GM20000 (cell line): Measurements from ENCODE around the gene SAE1.
A peak's percentile ranks its signal among the peaks of the same experiment; 100 is the strongest.

Experiments
- DNase-seq: peaks from one replicate; pipeline ENCODE4 v3.0.0; 2012; ENCODE audit warnings: low spot score
- TF ChIP-seq, protein P1 (sequence below): IDR thresholded peaks from 2 replicates; pipeline ENCODE4 v1.5.1; 2012; ENCODE audit warnings: mild to moderate bottlenecking, control low read depth; ENCODE audit errors: extremely low read depth, missing control alignments

Gene SAE1

GRCh38 chr19:47227352-47228167, 96.9 kb downstream of the SAE1 start:
- DNase-seq = peak; percentile 89
- TF ChIP-seq, protein P1, sequence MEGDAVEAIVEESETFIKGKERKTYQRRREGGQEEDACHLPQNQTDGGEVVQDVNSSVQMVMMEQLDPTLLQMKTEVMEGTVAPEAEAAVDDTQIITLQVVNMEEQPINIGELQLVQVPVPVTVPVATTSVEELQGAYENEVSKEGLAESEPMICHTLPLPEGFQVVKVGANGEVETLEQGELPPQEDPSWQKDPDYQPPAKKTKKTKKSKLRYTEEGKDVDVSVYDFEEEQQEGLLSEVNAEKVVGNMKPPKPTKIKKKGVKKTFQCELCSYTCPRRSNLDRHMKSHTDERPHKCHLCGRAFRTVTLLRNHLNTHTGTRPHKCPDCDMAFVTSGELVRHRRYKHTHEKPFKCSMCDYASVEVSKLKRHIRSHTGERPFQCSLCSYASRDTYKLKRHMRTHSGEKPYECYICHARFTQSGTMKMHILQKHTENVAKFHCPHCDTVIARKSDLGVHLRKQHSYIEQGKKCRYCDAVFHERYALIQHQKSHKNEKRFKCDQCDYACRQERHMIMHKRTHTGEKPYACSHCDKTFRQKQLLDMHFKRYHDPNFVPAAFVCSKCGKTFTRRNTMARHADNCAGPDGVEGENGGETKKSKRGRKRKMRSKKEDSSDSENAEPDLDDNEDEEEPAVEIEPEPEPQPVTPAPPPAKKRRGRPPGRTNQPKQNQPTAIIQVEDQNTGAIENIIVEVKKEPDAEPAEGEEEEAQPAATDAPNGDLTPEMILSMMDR = no peak

DNA sequence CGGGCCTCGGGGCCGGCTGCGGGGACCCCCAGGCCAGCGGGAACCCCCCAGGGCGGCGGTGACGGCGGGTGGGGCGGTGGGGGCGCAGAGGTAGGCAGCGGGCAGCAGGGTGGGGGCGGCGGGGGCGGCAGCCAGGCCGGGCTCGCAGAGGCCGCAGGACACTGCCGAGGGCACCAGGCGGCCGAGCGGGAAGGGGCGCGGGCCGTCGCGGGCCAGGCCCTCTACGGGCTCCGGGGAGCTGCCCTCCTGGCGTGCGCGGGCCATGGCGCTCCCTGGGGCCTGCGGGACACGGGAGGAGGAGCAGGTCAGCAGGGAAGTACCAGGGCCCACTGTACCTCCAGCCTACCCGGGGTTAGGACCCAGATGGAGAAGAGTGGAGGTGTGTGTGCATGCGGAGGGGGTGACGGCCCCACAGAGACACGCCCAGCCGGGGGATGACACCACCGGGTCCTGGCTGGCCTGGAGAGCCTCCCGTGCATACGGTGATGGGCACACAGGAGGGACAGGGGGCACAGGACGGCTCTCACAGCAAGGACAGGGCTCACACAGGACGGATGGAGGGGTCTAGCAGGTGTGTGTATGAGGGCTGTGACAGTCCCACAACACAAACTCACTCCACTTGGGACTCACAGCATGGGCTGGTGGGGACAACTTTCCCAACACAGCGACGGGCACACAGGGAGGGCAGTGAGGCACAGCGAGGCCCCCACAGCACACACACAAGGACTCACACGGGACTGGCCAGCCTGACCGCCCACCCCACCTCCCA, 97.7 kb downstream of the SAE1 start:
- peak; percentile 72 for DNase-seq

DNA sequence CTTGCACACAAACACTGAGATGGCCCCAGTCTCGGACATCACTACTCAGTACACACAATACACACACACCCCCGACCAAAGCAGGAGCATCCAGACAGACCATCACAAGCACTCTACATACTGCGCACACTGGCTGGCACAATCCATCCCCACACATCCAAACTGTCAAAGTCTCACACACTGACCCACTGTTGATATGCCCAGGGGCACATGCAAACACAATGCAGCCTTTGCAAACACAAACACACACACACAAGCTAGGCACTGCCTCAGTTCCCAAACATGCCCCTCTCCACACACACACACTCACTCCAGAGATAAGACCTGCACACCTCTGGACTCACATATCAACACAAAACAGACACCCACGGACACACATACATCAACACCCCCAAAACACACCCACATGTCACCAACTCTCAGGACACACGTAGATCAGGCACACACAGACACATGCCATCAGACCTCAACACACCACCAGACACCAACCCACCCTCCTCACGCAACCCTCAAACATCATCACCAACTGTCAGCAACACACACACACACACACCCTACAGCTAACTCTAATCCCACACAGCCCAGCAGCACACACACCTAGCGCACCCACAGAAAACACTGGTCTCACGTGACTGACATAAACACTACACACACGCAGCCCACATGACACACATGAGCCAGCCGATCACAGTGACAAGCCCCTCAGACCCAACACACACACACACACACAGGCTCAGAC, 98.5 kb downstream of the SAE1 start:
- no peak for DNase-seq
- TF ChIP-seq, protein P1 = no peak

More for the DNA sequence above, 97.7 kb downstream of the SAE1 start:
- TF ChIP-seq, protein P1 = no peak

DNA sequence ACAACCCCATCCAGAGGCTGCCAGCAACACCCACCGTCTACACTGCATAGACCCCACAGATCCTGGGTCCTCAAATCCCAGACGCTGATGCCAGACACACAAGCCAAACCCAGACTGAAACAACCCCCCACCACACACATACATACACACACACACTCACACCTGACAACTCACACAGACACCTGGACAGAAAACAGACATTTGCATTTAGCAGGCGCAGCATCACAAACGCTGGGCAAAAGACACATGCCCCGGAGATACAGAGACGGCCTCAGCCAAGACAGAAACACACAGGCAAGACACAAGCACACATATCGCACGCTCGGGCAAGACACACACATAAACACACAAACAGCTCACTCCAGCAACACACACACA, 99.0 kb downstream of the SAE1 start:
- no peak for DNase-seq
- TF ChIP-seq, protein P1 = no peak

DNA sequence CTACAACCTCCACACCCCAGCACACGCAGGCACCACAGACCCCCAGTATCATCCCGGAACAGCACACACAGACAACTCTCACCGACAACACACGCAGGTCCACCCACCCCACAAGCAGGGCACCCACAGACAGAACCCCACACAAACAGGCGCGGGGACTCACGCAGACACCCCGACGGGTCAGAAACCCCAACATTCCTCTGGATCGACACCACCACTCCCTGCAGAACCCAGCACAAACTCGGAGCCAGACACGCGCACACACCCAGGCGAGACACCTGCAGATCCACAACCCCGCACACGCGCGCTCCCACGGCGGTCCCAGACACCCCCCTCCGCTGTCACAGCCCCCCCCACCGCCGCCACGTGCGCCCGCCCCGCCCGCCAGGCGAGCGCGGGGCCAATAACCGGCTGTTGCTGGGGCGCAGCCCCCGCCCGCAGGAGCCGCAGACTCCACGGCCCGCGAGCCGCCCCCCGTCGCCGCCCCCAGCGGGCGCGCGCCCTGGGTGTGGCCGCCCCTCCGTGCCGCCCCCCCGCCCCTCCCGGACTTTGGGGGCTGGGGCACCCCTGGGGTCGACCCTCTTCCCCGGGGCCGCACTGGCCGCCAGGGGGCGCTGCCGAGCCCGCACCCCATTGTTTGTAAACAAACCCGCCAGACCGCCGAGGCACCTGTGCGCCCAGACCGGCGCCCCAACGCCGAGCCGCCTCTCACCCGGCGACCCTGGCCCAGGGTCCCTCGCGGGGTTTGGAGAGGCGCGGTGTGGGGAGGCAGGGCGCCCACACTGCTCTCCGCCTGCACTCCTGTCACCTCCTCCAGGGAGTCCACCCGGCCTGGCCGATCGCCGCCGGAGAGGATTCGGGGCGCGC, 99.7 kb downstream of the SAE1 start:
- DNase-seq = peak; percentile 88
- TF ChIP-seq, protein P1 = peak; percentile 77

GRCh38 chr19:47230921-47231214, 100.2 kb downstream of the SAE1 start, which contains the start of gene BBC3:
Gene BBC3, minus strand, starts transcription at chr19:47231199. Its CDS starts 2,768 bp downstream, at chr19:47228431.
- DNase-seq = no peak
- TF ChIP-seq, protein P1 = no peak
